K562 (cell line): Measurements from ENCODE around the gene TOX2. TPM values are rescaled to one million over a fixed set of nuclear protein-coding genes. Genes with fewer than 3 reads are reported as not detected.

ENCODE experiments used
- EP400 ChIP-seq: fragments of 450-650 bp; IDR thresholded peaks from 2 replicates; pipeline ENCODE4 v1.6.1; 2017; ENCODE audit warnings: antibody characterized with exemption, mild to moderate bottlenecking, moderate library complexity
- HINFP ChIP-seq: fragments of 450-650 bp; conservative IDR thresholded peaks from 2 replicates; pipeline ENCODE4 v1.6.1; 2016; ENCODE audit warnings: missing genetic modification characterization, low read depth, mild to moderate bottlenecking, control low read depth, missing compliant biosample characterization
- HOXB6 ChIP-seq: fragments of 250-450 bp; sonication (Bioruptor Pico); IDR thresholded peaks from 2 replicates; pipeline ENCODE4 v1.5.1; 2022; ENCODE audit warnings: mild to moderate bottlenecking, borderline replicate concordance
- ZNF263 ChIP-seq: sonication (generic); formaldehyde crosslinking; IDR thresholded peaks from 2 replicates; pipeline ENCODE4 v1.8.0; 2022; ENCODE audit warnings: mild to moderate bottlenecking, missing genetic modification reagents, borderline replicate concordance
- ZNF609 ChIP-seq: sonication (generic); formaldehyde crosslinking; IDR thresholded peaks from 2 replicates; pipeline ENCODE4 v1.8.1; 2023; ENCODE audit warnings: missing genetic modification reagents, mild to moderate bottlenecking, borderline replicate concordance
- polyA plus RNA-seq, 8 experiments: library from polyadenylated mRNA; depleted of rRNA in 4 of 8; stranded (reverse) in 5 of 8; unstranded in 3 of 8; fragments of >200 nt; fragmentation: Nextera tagmentation in 2 of 8; fragmentation: Illumina TruSeq in 1 of 8; extraction: Ambion mirVana in 2 of 8; extraction: Trizol in 1 of 8; gene quantifications; 2 replicates each; pipeline versions ENCODE4 v1.2.1 to v1.2.3, GENCODE V29; 2011 to 2014; ENCODE audit warnings: inconsistent platforms in 1 of 8, missing spikeins in 1 of 8
- total RNA-seq, 7 experiments: library from RNA; depleted of rRNA in 6 of 7; stranded (reverse); fragments of >200 nt in 6 of 7; fragmentation: Illumina TruSeq in 2 of 7; extraction: Trizol in 2 of 7; gene quantifications; 2 replicates each; pipeline versions ENCODE4 v1.2.1 to v1.2.3, GENCODE V29; 2011 to 2021; ENCODE audit warnings: low replicate concordance in 1 of 7

Gene TOX2
- total and polyA plus RNA-seq, 9 of the 15 experiments (the other 6 are each of a cell fraction or from before 2014, with no cell fraction given), result not detected

GRCh38 chr20:43983359-43983758 lies 68.7 kb downstream of the TOX2 start (continued):
- no peak for TF ChIP-seq EP400
- TF ChIP-seq HOXB6 (CRISPR knock-in tag), result no peak
- TF ChIP-seq ZNF609 (CRISPR knock-in tag), result no peak
- TF ChIP-seq ZNF263 (CRISPR knock-in tag), result no peak
- no peak for TF ChIP-seq HINFP (tag)
